OCI-M2 (cell line): ENCODE measurements around the gene HES1.

Experiments used
- DNase-seq: peaks from one replicate; lab custom pipeline; 2025; ENCODE audit not compliant: unreplicated experiment; lab: John Stamatoyannopoulos, UW

HES1 gene

DNA sequence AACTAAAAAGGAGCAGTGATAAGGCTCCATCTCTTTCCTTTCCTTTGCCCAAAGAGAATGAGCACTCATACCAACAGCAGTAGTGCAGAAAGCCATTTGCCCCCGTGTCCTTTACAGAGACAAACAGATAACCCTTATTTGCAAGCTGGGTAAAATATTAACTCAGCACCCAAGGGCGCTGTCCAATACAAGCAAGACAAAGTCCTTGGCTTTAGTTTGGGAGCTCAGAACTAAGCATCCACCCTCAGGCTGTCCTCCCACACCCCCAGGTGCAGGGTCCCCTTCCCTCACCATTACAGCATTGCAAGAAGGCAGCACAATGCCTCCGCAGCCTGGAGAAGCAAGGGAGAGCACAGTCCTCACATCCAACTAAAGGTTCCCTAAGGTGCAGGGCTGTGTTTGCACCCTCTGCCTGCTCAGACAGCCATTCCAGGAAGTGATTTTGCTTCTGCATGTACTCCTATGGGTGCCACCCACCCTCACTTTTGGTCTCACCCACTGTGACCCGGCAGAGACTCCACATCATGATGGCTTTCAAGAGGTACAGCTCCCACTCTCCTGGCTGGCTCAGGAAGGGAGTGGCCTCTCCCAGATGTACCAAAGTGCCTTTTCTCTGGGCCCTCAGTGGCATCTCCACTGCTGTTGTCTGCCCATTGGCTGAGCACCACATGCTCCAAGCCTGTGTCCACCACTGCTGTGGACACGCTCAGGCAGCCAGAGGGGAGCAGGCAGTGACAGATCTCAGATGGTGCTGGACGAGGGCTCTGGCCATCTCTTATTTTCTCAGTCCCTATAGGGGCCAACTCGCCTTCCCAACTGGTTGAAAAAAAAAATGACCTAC is 34.1 kb upstream of the HES1 start:
- no peak for DNase-seq

GRCh38 chr3:194102436-194102835 is 33.5 kb upstream of the HES1 start:
- DNase-seq: no peak

- no peak for DNase-seq
These were observed 32.4 kb upstream of the HES1 start for GRCh38 chr3:194103505-194103904.

- DNase-seq: no peak
These were observed 31.8 kb upstream of the HES1 start for GRCh38 chr3:194103983-194104751.

DNA sequence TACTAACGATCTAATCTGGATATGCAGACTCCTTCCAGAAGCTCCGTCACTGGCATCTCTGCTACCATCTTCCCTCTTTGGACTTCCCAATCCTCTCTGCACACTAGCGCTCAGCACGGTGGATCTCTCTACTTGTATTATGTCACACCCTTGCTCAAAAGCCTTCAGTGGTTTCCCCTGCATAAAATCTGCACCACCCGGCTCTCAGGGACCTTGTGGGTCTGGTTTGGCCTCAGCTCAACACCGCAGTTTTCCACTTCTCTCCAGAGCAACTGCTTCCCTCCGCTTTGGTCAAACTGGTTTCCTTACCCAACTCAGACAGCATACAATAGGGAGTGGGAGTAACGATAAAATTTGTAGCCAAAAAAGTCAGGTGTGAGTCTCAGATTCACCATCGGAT is 30.7 kb upstream of the HES1 start:
- DNase-seq: no peak

GRCh38 chr3:194107107-194107506 is 28.8 kb upstream of the HES1 start:
- no peak for DNase-seq

DNA sequence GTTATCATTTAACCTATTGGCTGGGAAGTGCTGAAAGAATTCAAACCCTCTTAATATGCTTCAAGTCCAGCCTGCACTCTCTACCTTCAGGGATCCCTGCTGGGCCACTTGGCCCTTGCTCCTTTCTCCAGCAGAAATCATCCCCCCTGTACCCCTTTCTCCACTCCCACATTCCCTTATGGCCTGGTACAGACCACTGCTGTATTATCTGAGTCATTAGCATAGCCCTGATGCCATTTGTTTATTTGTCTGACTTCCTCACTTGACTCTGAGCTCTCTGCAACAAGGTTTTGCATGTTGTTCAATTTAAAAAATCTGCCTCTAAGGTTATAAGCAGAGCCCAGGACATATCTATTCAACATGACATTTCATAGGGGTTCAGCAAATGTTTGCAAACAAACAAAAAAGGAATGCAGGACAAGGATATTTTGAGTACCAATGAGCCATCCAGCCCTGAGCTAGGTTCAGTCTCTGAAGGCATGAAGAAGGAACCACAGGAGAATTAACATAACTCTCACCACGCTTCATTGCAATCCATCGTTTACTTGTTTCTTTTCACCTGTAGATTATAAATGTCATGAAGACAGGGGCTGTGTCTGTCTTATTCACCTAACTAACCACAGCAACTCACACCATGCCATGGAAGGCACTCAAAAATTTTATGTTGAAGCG is 26.6 kb upstream of the HES1 start:
- DNase-seq: no peak

- no peak for DNase-seq
These were observed 25.5 kb upstream of the HES1 start for GRCh38 chr3:194110483-194110882.

DNA sequence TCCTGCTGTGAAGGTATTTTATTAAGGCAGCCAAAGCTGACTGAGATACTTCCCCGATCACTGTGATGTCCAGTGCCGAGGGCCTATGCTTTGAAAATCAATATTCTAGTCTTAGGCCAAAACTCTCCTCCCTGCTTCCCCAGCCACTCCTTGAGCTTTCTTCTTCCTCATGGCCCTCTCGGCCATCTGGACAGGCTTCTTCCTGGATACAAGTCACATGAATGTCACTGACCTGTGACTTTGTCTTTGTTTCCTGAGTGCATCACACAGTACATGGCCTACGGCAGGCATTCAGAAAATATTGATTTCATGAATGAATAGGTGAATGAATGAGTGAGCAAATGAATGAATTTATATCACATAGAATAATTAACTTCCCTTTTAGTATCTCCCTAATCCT is 24.6 kb upstream of the HES1 start:
- DNase-seq: no peak

GRCh38 chr3:194112120-194113106 is 23.5 kb upstream of the HES1 start:
- no peak for DNase-seq

DNA sequence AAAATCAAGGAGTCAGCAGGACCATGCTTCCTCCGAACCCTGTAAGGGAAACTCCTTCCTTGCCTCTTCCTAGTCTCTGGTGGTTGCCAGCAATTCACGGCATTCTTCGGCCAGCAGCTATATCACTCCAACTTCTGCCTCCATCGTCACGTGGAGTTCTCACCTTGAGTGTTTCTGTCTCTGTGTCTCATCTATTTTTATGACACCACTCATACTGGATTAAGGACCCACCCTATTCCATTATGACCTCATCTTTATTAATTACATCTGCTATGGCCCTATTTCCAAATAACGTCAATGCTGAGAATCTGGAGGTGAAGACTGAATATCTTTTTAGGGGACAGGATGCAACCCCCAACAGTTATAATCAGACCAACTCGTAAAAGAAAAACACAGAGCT is 21.8 kb upstream of the HES1 start:
- no peak for DNase-seq

DNA sequence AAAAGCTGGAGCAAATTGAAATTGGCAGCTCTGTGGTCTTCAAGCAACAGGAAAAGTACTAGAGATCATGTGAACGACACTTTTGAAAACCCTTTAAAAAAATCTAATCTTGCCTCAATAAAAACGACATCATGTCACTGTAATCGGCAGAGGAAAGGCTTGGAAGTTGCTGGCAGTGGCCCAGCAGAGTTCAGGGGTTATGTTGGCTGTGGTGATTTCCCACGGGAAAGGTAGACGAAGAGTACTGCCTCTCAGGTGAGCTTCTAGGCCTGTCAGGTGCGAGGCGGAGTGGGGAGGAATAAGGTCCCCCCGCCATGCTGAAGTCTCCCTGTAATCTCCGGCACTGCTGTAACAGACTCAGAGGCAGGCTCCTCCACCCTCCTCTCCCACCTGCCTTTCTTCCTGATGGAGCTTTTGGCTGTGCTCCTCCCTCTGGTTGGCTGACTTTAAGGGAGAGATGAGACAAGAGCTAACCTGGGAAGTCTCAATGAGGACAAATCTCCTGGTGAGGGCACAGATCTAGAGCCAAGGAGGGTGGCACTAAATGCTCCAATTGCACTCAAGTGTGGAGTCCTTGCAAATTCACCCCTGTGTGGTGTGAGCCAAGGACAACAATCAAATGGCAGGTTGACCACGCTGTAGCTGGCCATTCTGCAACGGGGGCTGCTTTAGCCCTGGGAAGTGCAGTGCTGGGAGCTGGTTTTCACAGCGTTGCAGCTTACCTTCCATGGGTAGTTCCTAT is 18.7 kb upstream of the HES1 start:
- no peak for DNase-seq

DNA sequence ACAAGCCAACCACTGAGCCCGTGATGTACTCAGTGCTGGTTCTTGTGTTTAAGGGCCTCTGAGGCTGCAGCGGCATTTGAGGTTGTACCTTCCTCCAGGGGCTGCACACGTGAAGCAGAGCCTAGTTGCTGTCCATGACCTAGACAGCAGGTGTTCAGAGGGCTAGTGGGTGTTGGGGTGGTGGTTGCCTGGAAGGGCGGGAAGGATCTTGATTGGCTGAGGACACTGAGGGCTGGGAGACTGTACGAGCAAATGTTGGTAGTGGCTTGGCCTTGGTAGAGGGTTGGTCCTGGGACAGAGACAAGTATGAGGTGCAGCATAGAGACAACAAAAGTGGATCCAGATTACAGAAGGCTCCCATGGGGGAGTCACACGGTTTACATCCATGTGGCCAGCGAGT is 17.0 kb upstream of the HES1 start:
- no peak for DNase-seq

- DNase-seq: no peak
These were observed 15.9 kb upstream of the HES1 start for GRCh38 chr3:194119831-194120590.

- DNase-seq: no peak
These were observed 14.9 kb upstream of the HES1 start for GRCh38 chr3:194120789-194121770.

GRCh38 chr3:194121891-194122631 is 13.9 kb upstream of the HES1 start:
- DNase-seq: no peak

DNA sequence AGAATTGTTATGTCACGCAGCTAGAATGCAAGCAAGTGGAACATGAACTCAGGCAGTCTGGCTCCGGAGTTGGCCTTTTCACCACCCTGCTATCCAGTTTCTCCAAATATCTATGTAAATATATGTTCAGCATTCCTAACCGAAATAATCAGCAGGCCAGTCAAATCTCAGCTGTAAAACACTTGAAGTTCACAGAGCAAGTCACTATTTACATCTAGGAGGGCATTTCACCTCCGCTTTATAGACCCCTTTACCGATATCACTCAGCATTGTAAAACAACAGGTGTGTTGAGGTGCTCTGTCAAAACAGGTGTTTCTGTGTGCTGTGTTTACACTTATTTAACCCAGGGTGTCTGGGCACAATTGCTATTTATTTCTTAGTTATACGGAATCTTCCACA is 12.2 kb upstream of the HES1 start:
- no peak for DNase-seq
